ENCODE results near the gene RBM19. TPM values are rescaled to one million over a fixed set of nuclear protein-coding genes. Genes with fewer than 3 reads are reported as not detected.

Gene RBM19
- total RNA-seq, 2 experiments from 2014 or later, result 66.9 to 67.7 TPM

DNA sequence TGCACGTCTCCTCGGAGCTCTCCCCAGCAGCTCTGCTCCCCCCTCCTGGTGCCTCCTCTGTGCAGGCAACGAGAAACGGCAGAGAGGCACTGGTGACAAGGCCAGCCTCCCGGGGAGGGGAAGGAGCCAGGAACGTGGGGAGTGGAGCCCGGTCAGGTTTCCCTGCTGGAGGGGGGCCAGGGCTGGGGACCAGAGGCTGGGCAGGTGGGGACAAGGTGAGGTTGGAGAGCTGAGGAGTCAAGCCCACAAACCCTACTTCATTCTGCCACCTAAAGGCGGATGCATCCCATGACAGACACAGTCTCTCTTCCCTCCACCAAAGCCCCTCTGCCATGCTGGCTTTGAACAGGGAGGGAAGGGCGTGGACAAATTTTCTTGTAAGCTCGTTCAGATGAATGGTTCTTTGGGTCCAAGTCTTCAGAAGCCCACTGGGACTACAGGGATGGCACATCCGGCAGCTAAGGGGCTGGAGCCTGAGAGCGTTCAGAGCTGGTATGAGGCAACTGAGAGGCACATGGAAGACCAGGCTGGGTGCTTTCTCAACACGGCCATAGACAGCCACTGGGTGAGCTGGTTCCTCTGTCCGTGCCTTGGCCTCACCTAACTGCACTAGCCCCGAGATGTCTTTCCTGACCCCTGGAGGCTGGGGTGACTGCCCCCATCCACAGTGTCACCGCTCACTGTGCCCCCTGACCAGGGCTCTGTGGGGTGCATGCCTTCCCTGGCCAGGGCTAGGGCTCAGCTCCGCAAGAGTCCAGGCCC, 105.9 kb downstream of the RBM19 start:
- no peak for DNase-seq

DNA sequence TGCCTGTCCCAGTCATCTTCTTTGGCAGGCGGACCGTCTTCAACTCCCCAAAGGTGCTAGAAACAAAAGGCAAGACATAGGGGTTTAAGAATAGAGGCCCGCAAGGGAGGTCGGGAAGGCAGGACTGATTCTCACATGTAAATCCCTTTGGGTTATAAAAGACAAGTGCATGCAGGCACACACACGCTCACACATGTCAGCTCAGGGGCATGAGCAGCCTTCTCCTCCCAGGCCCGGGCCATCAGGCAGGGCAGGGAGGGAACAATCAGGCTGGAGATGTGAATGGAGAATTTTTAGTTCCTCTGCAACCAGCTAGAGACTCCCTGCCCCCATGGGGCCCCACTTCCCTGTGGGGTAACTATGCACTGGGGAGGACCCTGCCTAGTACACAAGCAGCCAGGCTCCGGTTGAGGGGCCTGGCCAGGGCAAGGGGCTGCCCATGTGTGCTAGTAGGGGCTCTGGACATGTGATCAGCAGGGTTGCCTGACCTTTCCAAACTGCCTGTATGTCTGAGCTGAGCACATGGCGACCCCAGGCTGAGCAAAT, 107.2 kb downstream of the RBM19 start:
- Mint-ChIP-seq H3K27ac (no peak overlapping the region), H3K4me3 (no peak overlapping the region), H3K4me1 (ENCODE audit: low read depth) (peaks cover 25% of the 10 kb centered on the region), H3K27me3 (no peaks in the 10 kb centered on the region), H3K9me3 (no peaks in the 10 kb centered on the region), H3K36me3 (ENCODE audit: low read depth) (peaks cover 8% of the 10 kb centered on the region)
- intact Hi-C loops (cut with micrococcal nuclease), result no loop called here
- ChIA-PET POLR2A (no interaction called here), CTCF (no interaction called here)
- TF ChIP-seq, protein P1, sequence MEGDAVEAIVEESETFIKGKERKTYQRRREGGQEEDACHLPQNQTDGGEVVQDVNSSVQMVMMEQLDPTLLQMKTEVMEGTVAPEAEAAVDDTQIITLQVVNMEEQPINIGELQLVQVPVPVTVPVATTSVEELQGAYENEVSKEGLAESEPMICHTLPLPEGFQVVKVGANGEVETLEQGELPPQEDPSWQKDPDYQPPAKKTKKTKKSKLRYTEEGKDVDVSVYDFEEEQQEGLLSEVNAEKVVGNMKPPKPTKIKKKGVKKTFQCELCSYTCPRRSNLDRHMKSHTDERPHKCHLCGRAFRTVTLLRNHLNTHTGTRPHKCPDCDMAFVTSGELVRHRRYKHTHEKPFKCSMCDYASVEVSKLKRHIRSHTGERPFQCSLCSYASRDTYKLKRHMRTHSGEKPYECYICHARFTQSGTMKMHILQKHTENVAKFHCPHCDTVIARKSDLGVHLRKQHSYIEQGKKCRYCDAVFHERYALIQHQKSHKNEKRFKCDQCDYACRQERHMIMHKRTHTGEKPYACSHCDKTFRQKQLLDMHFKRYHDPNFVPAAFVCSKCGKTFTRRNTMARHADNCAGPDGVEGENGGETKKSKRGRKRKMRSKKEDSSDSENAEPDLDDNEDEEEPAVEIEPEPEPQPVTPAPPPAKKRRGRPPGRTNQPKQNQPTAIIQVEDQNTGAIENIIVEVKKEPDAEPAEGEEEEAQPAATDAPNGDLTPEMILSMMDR (IDR thresholded peaks at IDR 0.05), result no peak
- ATAC-seq (no peak), DNase-seq (no peak)

More for the DNA sequence above, 105.9 kb downstream of the RBM19 start:
- no peaks in the 10 kb centered on the region for H3K9me3 Mint-ChIP-seq
- H3K27ac Mint-ChIP-seq, result no peak overlapping the region
- CTCF ChIA-PET, result no interaction called here
- H3K4me1 Mint-ChIP-seq (ENCODE audit: low read depth), result peaks cover 37% of the 10 kb centered on the region
- no peaks in the 10 kb centered on the region for H3K27me3 Mint-ChIP-seq
- POLR2A ChIA-PET, result no interaction called here
- intact Hi-C loops (cut with micrococcal nuclease), result no loop called here
- no peak for ATAC-seq
- no peak overlapping the region for H3K4me3 Mint-ChIP-seq
- TF ChIP-seq, protein P1 (IDR thresholded peaks at IDR 0.05), result no peak
- H3K36me3 Mint-ChIP-seq (ENCODE audit: low read depth), result peaks cover 14% of the 10 kb centered on the region

DNA sequence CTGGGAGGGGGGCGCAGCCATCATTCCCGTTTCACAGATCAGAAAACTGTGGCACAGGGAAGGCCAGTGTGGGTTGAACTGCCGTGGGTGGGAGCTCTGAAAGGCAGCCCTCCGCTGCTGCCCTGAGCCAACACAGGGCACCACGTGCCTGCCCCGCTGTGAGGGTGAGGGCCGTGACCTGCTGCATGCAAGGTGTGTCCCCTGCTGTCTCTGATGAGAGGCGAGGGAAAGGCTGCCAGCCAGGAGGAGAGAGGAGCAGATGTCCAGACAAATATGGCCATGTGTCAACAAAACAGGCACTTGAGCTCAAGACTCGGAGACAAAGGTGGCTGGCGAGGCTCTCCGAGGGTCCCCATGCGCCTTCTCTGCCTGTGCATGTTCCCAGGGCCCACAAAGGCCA, 108.8 kb downstream of the RBM19 start:
- peaks cover 9% of the 10 kb centered on the region for H3K4me1 Mint-ChIP-seq (ENCODE audit: low read depth)
- POLR2A ChIA-PET, result no interaction called here
- intact Hi-C loops (cut with micrococcal nuclease), result no loop called here
- no peak overlapping the region for H3K27ac Mint-ChIP-seq
- H3K9me3 Mint-ChIP-seq, result no peaks in the 10 kb centered on the region
- ATAC-seq, result no peak
- DNase-seq, result no peak
- no peaks in the 10 kb centered on the region for H3K27me3 Mint-ChIP-seq
- CTCF ChIA-PET, result no interaction called here
- peaks cover 8% of the 10 kb centered on the region for H3K36me3 Mint-ChIP-seq (ENCODE audit: low read depth)
- TF ChIP-seq, protein P1 (IDR thresholded peaks at IDR 0.05), result no peak
- no peak overlapping the region for H3K4me3 Mint-ChIP-seq

DNA sequence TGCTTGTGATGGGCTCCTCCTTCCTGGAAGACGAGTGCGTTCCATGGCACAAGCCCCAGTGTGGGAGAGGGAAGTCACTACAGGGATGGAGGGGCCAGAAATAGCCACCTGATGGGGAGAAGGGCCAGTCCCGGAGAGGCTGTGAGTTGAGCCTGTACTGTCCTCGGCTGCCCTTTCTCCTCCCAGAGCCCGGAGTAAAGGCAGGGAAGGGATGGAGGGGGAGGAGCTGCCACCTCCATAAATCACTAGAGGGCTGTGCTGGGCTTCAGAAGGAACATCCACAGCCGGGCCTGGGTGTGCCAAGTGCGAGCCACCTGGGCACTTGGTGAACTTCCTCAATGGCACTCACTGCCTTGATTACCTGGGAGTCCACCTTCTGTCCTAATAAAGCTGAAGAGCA, 110.1 kb downstream of the RBM19 start:
- Mint-ChIP-seq H3K36me3 (ENCODE audit: low read depth) (peaks cover 12% of the 10 kb centered on the region), H3K4me1 (ENCODE audit: low read depth) (no peaks in the 10 kb centered on the region), H3K27me3 (no peaks in the 10 kb centered on the region), H3K9me3 (no peaks in the 10 kb centered on the region), H3K4me3 (no peak overlapping the region), H3K27ac (no peak overlapping the region)
- ChIA-PET POLR2A (no interaction called here), CTCF (no interaction called here)
- ATAC-seq, result no peak
- DNase-seq, result no peak
- intact Hi-C loops (cut with micrococcal nuclease), result no loop called here
- TF ChIP-seq, protein P1 (IDR thresholded peaks at IDR 0.05), result no peak

DNA sequence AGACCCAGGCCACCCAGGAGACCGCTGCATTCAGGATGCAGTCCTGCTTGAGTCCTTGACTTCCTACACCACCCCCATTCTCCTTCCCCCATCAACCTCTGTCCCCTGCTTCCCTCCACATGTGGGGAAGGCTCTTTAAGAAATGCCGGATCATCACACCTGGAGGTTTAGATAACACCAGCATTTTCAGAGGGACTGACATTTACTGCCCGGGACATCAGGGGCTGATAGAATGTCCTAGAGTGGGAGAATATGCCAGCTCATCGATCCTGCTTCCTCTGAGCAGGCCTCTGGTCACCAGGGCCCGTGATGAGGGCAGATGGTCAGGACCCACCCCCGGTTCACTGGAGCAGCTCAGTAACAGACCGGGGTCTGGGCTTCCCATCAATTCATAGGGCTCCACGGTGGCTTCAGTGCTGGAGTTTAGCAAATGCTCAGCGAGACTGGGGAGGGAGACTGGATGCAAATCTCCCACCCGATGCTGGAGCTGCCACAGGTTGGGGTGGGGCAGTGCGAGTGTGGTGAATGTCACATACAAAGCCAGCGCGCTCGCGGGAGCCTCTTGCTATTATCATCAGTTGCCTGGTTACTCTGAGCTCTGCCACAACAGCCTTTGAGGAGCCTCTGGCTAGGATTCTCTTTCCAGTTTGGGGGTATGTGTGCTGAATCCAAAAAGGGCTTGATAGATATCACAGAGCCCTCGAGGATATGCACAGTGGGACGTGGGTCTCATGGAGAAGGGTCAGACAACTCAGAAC, 111.6 kb downstream of the RBM19 start:
- no peak overlapping the region for H3K27ac Mint-ChIP-seq
- H3K36me3 Mint-ChIP-seq (ENCODE audit: low read depth), result peaks cover 12% of the 10 kb centered on the region
- intact Hi-C loops (cut with micrococcal nuclease), result no loop called here
- H3K9me3 Mint-ChIP-seq, result no peaks in the 10 kb centered on the region
- H3K4me3 Mint-ChIP-seq, result no peak overlapping the region
- TF ChIP-seq, protein P1 (IDR thresholded peaks at IDR 0.05), result no peak
- H3K4me1 Mint-ChIP-seq (ENCODE audit: low read depth), result no peaks in the 10 kb centered on the region
- no peak for ATAC-seq
- DNase-seq, result no peak
- POLR2A ChIA-PET, result no interaction called here
- no peaks in the 10 kb centered on the region for H3K27me3 Mint-ChIP-seq
- CTCF ChIA-PET, result no interaction called here
